RPMI7951 (cell line): ENCODE results near the gene DNAH17. TPM values are rescaled to one million over a fixed set of nuclear protein-coding genes. Genes with fewer than 3 reads are reported as not detected.

Source experiments
- DNase-seq: peaks from one replicate; pipeline ENCODE4 v3.0.0-alpha.2; 2012; ENCODE audit warnings: low read depth
- total RNA-seq: library from RNA; depleted of rRNA; stranded (reverse); fragments of >200 nt; shearing (Covaris generic); gene quantifications from 2 replicates; pipeline ENCODE4 v1.2.3, GENCODE V29; 2014

DNAH17 gene
- total RNA-seq, 1 experiment from 2014 or later, result 0.12 TPM

DNA sequence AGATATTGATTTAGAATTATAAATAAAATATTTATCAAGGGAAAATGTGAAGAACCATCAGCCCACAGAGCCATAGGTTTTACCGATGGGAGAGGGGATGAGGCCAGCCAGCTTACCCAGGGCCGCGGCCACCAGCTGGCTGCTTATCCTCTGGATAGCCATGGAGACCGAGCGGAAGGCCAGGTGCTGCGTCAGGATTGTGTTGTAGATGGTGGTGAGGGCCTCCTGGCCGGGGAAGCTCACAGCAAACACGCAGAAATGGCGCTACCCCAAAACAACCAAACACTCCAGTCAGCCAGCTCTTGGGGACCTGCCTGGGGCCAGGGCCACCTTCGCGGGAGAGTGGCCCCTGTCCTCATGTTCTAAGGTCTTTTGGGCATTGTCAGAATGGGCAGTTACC lies 97.8 kb downstream of the DNAH17 start:
- DNase-seq, result no peak

DNA sequence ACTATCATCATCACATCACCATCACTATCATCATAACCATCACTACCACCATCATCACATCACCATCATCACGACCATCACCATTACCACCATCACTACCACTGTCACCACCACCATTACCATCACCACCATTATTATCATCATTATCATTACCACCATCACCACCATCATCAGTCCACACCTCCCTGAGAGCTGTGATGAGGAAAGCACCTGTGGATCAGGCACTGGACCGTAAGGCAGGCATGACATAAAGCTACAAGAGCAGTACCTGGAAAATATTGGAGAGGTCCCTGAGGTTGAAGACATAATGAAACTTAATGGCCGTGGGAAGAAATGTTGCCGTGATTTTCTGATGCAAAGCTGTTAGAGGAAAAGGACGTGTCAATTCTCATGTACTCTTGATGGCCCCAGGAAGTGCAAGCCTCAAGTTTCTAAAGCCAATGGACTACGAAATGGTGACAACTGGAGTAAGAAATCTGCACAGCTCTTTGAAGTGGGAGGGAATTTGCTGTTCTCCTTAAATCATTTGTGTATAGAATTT lies 98.4 kb downstream of the DNAH17 start:
- DNase-seq, result no peak

DNA sequence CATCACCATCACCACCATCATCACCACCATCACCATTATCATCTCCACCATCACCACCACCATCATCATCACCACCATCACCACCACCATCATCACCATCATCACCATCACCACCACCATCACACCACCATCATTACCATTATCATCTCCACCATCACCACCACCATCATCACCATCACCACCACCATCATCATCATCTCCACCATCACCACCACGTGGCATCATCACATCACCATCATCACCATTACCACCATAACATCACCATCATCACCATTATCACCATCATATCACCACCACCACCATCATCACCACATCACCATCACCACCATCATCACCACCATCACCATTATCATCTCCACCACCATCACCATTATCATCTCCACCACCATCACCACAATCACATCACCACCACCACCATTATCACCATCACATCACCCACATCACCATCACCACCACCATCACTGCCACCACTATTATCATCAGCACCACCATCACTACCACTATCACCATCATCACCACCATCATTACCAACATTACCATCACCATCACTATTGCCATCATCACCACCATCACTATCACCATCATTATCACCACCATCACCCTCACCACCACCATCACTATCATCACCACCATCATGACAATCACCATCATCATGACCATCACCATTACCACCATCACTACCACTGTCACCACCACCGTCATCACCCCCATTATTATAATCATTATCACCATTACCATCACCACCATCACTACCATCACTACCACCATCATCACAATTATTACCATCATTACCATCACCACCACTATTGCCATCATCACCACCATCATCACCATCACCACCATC lies 99.1 kb downstream of the DNAH17 start:
- DNase-seq, result no peak

DNA sequence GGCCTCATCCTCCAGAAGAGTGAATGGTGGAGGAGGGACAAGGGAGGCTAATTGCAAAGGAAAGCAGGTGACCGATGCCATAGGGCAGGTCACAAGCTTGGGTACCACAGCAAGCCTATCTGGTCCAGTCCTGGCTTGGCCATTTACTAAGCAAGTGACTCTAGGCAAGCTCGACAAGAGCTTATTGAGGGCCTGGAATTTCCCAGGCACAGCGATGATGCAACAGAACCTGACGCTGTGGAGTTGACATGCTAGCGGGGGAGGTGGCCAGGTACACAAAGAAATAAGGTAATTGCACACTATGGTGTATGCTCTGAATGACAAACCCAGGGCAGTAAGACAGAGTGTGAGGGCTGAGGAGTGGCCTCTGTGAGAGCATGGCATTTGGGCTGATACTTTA lies 100.2 kb downstream of the DNAH17 start:
- no peak for DNase-seq

GRCh38 chr17:78476149-78476548 lies 101.0 kb downstream of the DNAH17 start:
- DNase-seq, result no peak

DNA sequence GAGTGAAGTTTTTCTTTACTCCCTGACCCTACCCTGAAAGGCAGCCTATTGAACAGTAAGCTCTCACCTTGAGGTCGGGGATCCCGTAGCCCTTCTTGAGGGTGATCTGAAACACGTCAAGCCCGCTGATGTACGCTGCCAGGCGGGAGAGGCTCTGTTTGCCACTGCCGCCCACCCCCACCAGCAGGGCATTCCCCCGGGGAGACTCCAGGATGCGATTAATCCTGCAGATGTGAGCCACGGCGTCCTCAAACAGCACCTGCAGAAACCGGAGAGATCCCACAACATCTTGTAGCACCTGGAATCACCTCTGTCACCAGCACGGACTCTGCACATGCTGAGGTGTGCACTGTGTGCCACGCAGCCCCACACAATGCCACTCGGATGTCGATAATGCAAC lies 102.0 kb downstream of the DNAH17 start:
- no peak for DNase-seq

DNA sequence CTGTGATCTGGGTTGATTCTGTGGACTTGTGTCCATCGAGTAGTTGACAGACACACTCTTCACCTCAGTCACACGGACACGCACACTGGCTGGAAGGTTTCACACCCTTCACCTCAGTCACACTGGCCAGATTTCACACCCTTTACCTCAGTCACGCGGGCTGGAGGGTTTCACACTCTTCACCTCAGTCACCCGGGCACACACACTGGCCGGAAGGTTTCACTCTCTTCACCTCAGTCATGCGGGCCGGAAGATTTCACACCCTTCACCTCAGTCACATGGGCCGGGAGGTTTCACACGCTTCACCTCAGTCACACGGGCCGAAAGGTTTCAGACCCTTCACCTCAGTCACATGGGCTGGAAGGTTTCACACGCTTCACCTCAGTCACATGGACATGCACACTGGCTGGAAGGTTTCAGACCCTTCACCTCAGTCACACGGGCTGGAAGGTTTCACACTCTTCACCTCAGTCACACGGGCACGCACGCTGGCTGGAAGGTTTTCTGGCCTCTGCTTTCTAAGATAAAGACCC lies 102.5 kb downstream of the DNAH17 start:
- DNase-seq, result no peak

- no peak for DNase-seq
Measured at GRCh38 chr17:78473951-78474613, 103.1 kb downstream of the DNAH17 start.

GRCh38 chr17:78472035-78472905 lies 104.9 kb downstream of the DNAH17 start:
- no peak for DNase-seq

- DNase-seq, result no peak
Measured at GRCh38 chr17:78471635-78472034, 105.6 kb downstream of the DNAH17 start.

- DNase-seq, result no peak
Measured at GRCh38 chr17:78469443-78469842, 107.8 kb downstream of the DNAH17 start.

GRCh38 chr17:78468366-78468765 lies 108.8 kb downstream of the DNAH17 start:
- no peak for DNase-seq

- no peak for DNase-seq
Measured at GRCh38 chr17:78466786-78467715, 110.1 kb downstream of the DNAH17 start.

GRCh38 chr17:78466109-78466785 lies 110.9 kb downstream of the DNAH17 start:
- DNase-seq, result peak; percentile 33

DNA sequence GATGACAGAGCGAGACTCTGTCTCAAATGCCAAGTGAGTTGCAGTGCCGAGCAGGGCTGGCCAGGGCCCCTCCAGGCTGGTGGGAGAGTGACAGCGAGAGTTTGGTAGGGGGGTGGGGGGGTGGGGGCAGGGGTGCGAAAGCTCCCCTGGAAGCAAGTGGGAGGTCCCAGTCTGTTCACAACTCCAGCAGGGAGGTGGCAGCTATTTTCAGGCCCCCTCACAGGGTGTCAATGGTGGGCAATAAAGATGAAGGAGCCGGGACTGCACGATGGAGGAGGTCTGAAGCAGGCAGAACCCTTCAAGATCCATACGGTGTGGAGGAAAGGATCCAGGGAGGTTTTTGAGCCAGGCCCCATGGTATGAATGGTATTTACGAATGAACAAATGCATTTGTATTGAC lies 115.0 kb downstream of the DNAH17 start:
- no peak for DNase-seq

- DNase-seq, result no peak
Measured at GRCh38 chr17:78461799-78462053, 115.5 kb downstream of the DNAH17 start.

GRCh38 chr17:78460951-78461798 lies 116.0 kb downstream of the DNAH17 start:
- DNase-seq, result no peak

- DNase-seq, result no peak
Measured at GRCh38 chr17:78460176-78460675, 117.0 kb downstream of the DNAH17 start.

DNA sequence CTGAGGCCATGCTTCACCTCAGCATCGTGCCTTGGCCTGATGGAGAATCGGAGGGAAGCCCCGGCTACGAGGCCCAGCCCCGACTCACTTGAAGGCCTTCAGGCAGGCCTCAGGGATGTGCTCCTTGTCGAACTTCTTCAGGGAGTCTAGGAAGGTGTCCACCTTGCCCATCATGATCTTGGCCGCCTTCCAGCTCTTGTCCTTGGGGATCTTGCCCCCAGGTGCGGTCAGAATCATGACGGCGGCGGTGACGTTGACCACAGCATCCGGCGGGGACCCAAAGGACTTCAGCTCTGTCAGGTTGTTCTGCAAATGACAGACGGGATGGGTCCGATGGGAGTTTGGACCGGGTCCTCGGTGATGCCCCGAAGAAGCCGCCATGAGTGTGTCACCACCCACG lies 117.5 kb downstream of the DNAH17 start:
- no peak for DNase-seq
